Mesenchymal stem cell (in vitro differentiated cells and primary cell): Measurements from ENCODE around the gene C11orf21.

Experiments used
- DNase-seq: peaks from one replicate; pipeline ENCODE4 v3.0.0-alpha.2; 2013
- H2AFZ ChIP-seq: one replicate; pipeline ENCODE4 v1.6.1; 2013; ENCODE audit warnings: low read depth, mild to moderate bottlenecking, control low read depth, inconsistent platforms, low read length, moderate library complexity
- H2AK5ac ChIP-seq: 2 replicates; pipeline ENCODE4 v1.6.1; 2013; ENCODE audit warnings: low read length, moderate library complexity, mild to moderate bottlenecking, inconsistent platforms; ENCODE audit not compliant: severe bottlenecking
- H2BK120ac ChIP-seq: one replicate; pipeline ENCODE4 v1.6.1; 2013; ENCODE audit warnings: low read depth, mild to moderate bottlenecking, inconsistent platforms, low read length, moderate library complexity
- H2BK12ac ChIP-seq, 2 experiments: one replicate each; pipeline ENCODE4 v1.6.1; 2013; ENCODE audit warnings: inconsistent platforms in 2 of 2, low read length in 2 of 2, mild to moderate bottlenecking in 2 of 2, moderate library complexity in 2 of 2, control low read depth in 1 of 2
- H2BK15ac ChIP-seq: one replicate; pipeline ENCODE4 v1.6.1; 2013; ENCODE audit warnings: mild to moderate bottlenecking, low read depth, inconsistent platforms; ENCODE audit not compliant: poor library complexity, severe bottlenecking
- H2BK5ac ChIP-seq: 2 replicates; pipeline ENCODE4 v1.6.1; 2013; ENCODE audit warnings: low read depth, mild to moderate bottlenecking, low read length, control low read depth, inconsistent platforms; ENCODE audit not compliant: poor library complexity, severe bottlenecking
- H3K14ac ChIP-seq, 2 experiments: one replicate each; pipeline ENCODE4 v1.6.1; 2013; ENCODE audit warnings: inconsistent platforms in 2 of 2, low read length in 2 of 2, control low read depth in 1 of 2, mild to moderate bottlenecking in 1 of 2, moderate library complexity in 1 of 2
- H3K18ac ChIP-seq, 2 experiments: one replicate each; pipeline ENCODE4 v1.6.1; 2013; ENCODE audit warnings: inconsistent platforms in 2 of 2, low read length in 2 of 2, control low read depth in 1 of 2, low read depth in 1 of 2, mild to moderate bottlenecking in 1 of 2
- H3K23ac ChIP-seq, 2 experiments: one replicate each; pipeline ENCODE4 v1.6.1; 2013; ENCODE audit warnings: inconsistent platforms in 2 of 2, low read length in 2 of 2, mild to moderate bottlenecking in 2 of 2, moderate library complexity in 2 of 2, control low read depth in 1 of 2
- H3K27ac ChIP-seq: 2 replicates; pipeline ENCODE4 v1.5.1; 2013; ENCODE audit warnings: mild to moderate bottlenecking, moderate library complexity, low read length, control low read depth, inconsistent platforms; ENCODE audit not compliant: poor library complexity, severe bottlenecking
- H3K27me3 ChIP-seq, 2 experiments: 2 replicates each; pipeline versions ENCODE4 v1.6.1 to v1.7.0; 2013; ENCODE audit warnings: low read length in 2 of 2, mild to moderate bottlenecking in 2 of 2, moderate library complexity in 2 of 2, control low read depth in 1 of 2, inconsistent platforms in 1 of 2; ENCODE audit not compliant: control insufficient read depth in 1 of 2, insufficient read depth in 1 of 2
- H3K36me3 ChIP-seq, 2 experiments: 2 replicates each; pipeline versions ENCODE4 v1.6.1 to v1.7.0; 2013; ENCODE audit warnings: low read length in 2 of 2, control low read depth in 1 of 2, inconsistent platforms in 1 of 2, low read depth in 1 of 2, mild to moderate bottlenecking in 1 of 2; ENCODE audit not compliant: insufficient read depth in 2 of 2, control insufficient read depth in 1 of 2
- H3K4ac ChIP-seq, 2 experiments: one replicate each; pipeline ENCODE4 v1.6.1; 2013; ENCODE audit warnings: inconsistent platforms in 2 of 2, low read length in 2 of 2, mild to moderate bottlenecking in 2 of 2, moderate library complexity in 2 of 2, control low read depth in 1 of 2, low read depth in 1 of 2
- H3K4me1 ChIP-seq: 2 replicates; pipeline ENCODE4 v1.6.1; 2013; ENCODE audit warnings: low read depth, low read length, control low read depth; ENCODE audit not compliant: control insufficient read depth, insufficient read depth
- H3K4me2 ChIP-seq: 2 replicates; pipeline ENCODE4 v1.6.1; 2013; ENCODE audit warnings: low read length, mild to moderate bottlenecking, inconsistent platforms; ENCODE audit not compliant: poor library complexity, severe bottlenecking
- H3K4me3 ChIP-seq, 2 experiments: 2 replicates each; pipeline versions ENCODE4 v1.5.1 to v1.7.0; 2013; ENCODE audit warnings: low read length in 2 of 2, mild to moderate bottlenecking in 2 of 2, control low read depth in 1 of 2, low read depth in 1 of 2; ENCODE audit not compliant: insufficient read depth in 1 of 2
- H3K79me1 ChIP-seq: replicated peaks from 2 replicates; pipeline ENCODE4 v1.6.1; 2013; ENCODE audit warnings: mild to moderate bottlenecking, control low read depth, low read length, inconsistent platforms; ENCODE audit not compliant: poor library complexity, severe bottlenecking
- H3K9ac ChIP-seq: 2 replicates; pipeline ENCODE4 v1.7.0; 2013; ENCODE audit warnings: mild to moderate bottlenecking, low read length, moderate library complexity
- H3K9me3 ChIP-seq: 2 replicates; pipeline ENCODE4 v1.7.0; 2013; ENCODE audit warnings: mild to moderate bottlenecking, low read length; ENCODE audit not compliant: control insufficient read depth
- H4K8ac ChIP-seq: one replicate; pipeline ENCODE4 v1.6.1; 2013; ENCODE audit warnings: inconsistent platforms, mild to moderate bottlenecking, low read length, moderate library complexity
- H4K91ac ChIP-seq: one replicate; pipeline ENCODE4 v1.6.1; 2013; ENCODE audit warnings: mild to moderate bottlenecking, low read length, inconsistent platforms
- WGBS: methylation state at CpG from one replicate; pipeline ENCODE4 v1.1.7; 2013; ENCODE audit warnings: mixed read lengths; 5-methylcytosine and 5-hydroxymethylcytosine counted together

C11orf21 gene

DNA sequence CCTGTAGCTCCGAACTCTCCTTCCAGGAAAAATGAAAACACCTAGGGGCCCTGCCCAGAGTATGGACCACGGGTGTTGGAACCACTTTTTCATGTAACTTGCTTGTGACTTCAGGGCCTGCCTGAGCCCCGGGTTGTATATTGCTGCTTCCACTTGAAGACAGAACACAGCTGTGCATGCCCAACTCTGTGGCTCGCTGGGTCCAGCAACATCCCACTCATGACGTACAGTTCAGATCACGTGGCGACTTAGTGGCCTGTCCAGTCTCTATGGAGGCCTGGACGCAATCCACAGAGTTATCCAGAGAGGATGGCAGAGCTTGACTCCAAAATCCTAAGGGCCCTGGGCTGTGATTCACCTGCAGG is 6.8 kb downstream of the C11orf21 start:
- no peak overlapping the region for H3K23ac ChIP-seq
- H3K4me1 ChIP-seq = peaks cover 5% of the 10 kb centered on the region
- H3K4me2 ChIP-seq = no peak overlapping the region
- H2BK120ac ChIP-seq = no peak overlapping the region
- H2AK5ac ChIP-seq = no peak overlapping the region
- H3K9ac ChIP-seq = no peak overlapping the region
- H3K79me1 ChIP-seq = no peaks in the 10 kb centered on the region
- no peak overlapping the region for H3K4me3 ChIP-seq
- no peaks in the 10 kb centered on the region for H3K9me3 ChIP-seq
- H3K27ac ChIP-seq = no peak overlapping the region
- H3K18ac ChIP-seq = no peak overlapping the region
- 82% methylated on average over 8 of the region's 8 CpGs for WGBS
- no peak overlapping the region for H2BK12ac ChIP-seq
- no peak overlapping the region for H4K8ac ChIP-seq
- H3K36me3 ChIP-seq = no peaks in the 10 kb centered on the region
- DNase-seq = no peak
- no peak overlapping the region for H3K4ac ChIP-seq
- H2AFZ ChIP-seq = no peak overlapping the region
- peaks cover 36 to 56% of the 10 kb centered on the region in 2 experiments for H3K27me3 ChIP-seq
- no peak overlapping the region for H3K14ac ChIP-seq
- no peak overlapping the region for H2BK5ac ChIP-seq
- H2BK15ac ChIP-seq = no peak overlapping the region
- no peak overlapping the region for H4K91ac ChIP-seq

DNA sequence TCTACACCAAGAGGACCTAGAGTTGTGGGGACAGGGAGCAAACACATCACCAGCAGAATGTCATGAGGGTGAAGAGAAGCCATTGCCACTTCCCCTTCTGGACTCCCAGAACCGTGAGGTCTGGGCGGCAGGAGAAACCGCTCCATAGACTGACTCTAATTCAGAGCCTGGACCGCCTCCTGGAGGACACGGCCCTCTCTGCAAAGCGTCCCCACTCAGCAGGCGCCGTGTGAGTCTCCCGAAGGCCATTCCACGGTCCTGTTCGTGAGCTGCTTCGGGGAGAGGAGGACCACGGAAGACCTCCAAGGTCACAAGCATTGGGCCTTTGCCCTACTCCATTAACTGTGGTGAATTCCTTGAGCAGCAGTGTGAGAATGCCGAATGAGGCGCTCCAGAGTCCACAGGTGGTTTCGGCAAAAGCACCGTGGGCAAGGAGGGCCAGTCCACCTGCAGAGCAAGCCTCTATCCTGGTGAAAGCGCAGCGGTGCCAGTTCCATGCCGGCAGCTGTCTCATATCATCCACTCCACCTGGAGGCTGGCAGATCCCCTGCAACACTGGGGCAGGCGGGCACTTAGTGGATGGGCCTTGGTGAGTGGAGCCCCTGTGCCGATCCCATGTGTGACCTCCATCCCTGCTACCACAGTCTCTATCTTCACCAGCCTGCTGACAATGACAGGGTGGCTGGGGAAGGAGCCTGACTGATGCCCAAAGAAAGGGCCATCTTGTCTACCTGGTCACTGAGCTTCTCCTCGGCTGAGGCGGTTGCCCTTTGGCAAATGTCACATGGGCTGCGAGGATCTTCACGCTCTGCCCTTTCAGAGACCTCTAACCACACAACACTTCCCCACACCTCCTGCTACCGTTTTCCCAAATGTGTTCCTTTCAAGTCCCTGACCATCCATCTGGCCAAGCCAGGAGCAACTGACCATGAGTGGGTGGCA is 7.5 kb downstream of the C11orf21 start:
- Histone ChIP-seq H2BK15ac (no peak overlapping the region), H2AK5ac (no peak overlapping the region), H3K4me1 (peaks cover 5% of the 10 kb centered on the region), H3K9ac (no peak overlapping the region), H4K8ac (no peak overlapping the region), H3K27ac (no peak overlapping the region), H3K4ac (no peak overlapping the region), H4K91ac (no peak overlapping the region), H2BK12ac (no peak overlapping the region), H3K36me3 (no peaks in the 10 kb centered on the region), H2BK5ac (no peak overlapping the region), H3K18ac (no peak overlapping the region), H3K23ac (no peak overlapping the region), H2AFZ (no peak overlapping the region), H3K27me3 (peaks cover 42 to 63% of the 10 kb centered on the region in 2 experiments), H3K4me3 (no peak overlapping the region), H3K4me2 (no peak overlapping the region), H3K79me1 (no peaks in the 10 kb centered on the region), H3K14ac (no peak overlapping the region), H3K9me3 (no peaks in the 10 kb centered on the region), H2BK120ac (no peak overlapping the region)
- 85% methylated on average over 27 of the region's 27 CpGs for WGBS
- no peak for DNase-seq

DNA sequence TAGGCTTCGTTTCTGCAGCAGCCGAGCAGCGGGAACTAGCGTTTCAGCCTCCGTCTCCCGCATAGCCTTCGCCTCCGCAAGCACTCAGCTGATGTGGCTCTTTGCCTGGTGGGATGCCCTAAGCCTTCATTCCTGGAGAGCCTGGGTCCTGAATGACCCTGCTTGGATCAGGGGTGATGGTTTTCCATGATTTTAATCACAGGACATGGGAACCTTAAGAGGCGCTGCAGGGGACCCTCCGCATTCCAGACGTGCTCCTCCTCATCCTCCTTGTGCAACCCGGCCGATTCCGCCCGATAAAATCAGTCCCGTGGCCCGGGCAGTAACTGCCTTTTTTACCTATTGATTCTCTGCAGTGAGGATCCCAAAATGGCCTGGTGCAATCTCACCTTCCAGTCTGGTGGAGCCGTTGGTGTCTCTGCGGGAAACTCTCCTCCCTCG is 8.2 kb downstream of the C11orf21 start:
- H3K14ac ChIP-seq = no peak overlapping the region

DNA sequence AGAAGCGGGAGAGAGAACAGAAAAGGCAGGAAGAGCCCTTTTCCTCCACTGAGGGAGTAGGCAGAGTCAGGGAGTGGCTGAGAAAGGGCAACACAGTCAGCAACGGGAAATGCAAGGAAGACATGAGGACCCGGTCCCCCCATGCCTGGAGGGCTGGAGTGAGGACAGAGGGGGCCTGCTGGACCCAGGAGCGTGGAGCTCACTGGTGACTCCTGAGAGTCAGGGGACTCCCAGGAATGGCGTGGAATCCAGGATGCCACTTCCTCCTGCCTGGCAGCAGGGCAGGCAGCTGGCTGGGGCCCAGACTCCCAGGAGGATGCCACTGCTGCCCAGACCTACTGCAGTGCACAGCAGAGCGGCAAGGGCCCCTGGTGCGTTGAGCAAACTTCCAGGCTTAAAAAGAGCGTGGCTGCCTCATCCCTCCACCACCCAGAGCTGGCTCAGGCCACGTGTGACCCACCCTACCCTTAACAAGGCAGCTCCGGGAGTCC is 11.3 kb downstream of the C11orf21 start:
- no peak overlapping the region for H2BK120ac ChIP-seq
- no peak overlapping the region for H3K18ac ChIP-seq
- H3K9me3 ChIP-seq = no peaks in the 10 kb centered on the region
- no peak overlapping the region for H2BK5ac ChIP-seq
- H4K8ac ChIP-seq = no peak overlapping the region
- no peak overlapping the region for H2BK12ac ChIP-seq
- no peak overlapping the region for H3K9ac ChIP-seq
- H2AK5ac ChIP-seq = no peak overlapping the region
- no peaks in the 10 kb centered on the region for H3K36me3 ChIP-seq
- H3K4me1 ChIP-seq = peaks cover 3% of the 10 kb centered on the region
- no peak overlapping the region for H3K23ac ChIP-seq
- H3K4me3 ChIP-seq = no peak overlapping the region
- no peak overlapping the region for H3K27ac ChIP-seq
- no peak overlapping the region for H3K4me2 ChIP-seq
- H3K4ac ChIP-seq = no peak overlapping the region
- H2BK15ac ChIP-seq = no peak overlapping the region
- 60% methylated on average over 10 of the region's 10 CpGs for WGBS
- no peaks in the 10 kb centered on the region for H3K79me1 ChIP-seq
- H3K14ac ChIP-seq = no peak overlapping the region
- DNase-seq = no peak
- H2AFZ ChIP-seq = no peak overlapping the region
- H3K27me3 ChIP-seq = peaks cover 55 to 61% of the 10 kb centered on the region in 2 experiments
- H4K91ac ChIP-seq = no peak overlapping the region

More for the DNA sequence above, 8.2 kb downstream of the C11orf21 start:
- Histone ChIP-seq H4K91ac (no peak overlapping the region), H2BK15ac (no peak overlapping the region), H3K36me3 (no peaks in the 10 kb centered on the region), H3K79me1 (no peaks in the 10 kb centered on the region), H3K9me3 (no peaks in the 10 kb centered on the region), H3K9ac (no peak overlapping the region), H3K27me3 (peaks cover 43 to 66% of the 10 kb centered on the region in 2 experiments), H2BK12ac (no peak overlapping the region), H3K27ac (no peak overlapping the region), H2AFZ (no peak overlapping the region), H2AK5ac (no peak overlapping the region), H3K4ac (no peak overlapping the region), H3K4me2 (no peak overlapping the region), H3K18ac (no peak overlapping the region), H3K23ac (no peak overlapping the region), H2BK120ac (no peak overlapping the region), H3K4me1 (peaks cover 5% of the 10 kb centered on the region), H2BK5ac (no peak overlapping the region), H3K4me3 (no peak overlapping the region), H4K8ac (no peak overlapping the region)
- DNase-seq = no peak
- 88% methylated on average over 20 of the region's 20 CpGs for WGBS
